Liver (tissue), 3 donors: ENCODE results near the gene CRACR2A.

Source experiments
- ATF3 ChIP-seq: IDR thresholded peaks from 2 replicates; pipeline ENCODE4 v1.6.1; 2016; ENCODE audit warnings: antibody characterized with exemption
- CTCF ChIP-seq: fragments of 150-350 bp; IDR thresholded peaks from 2 replicates; pipeline ENCODE4 v1.5.1; 2017; ENCODE audit warnings: improper control_type of control experiment, low read depth, low read length; ENCODE audit not compliant: missing input control
- GABPA ChIP-seq, 2 donors: IDR thresholded peaks in 1 of 2; conservative IDR thresholded peaks in 1 of 2; 2 replicates each; pipeline ENCODE4 v1.6.1; 2016; ENCODE audit warnings: antibody characterized with exemption in 2 of 2, mild to moderate bottlenecking in 1 of 2, moderate library complexity in 1 of 2
- RAD21 ChIP-seq, 2 donors: IDR thresholded peaks; 2 replicates each; pipeline ENCODE4 v1.6.1; 2016; ENCODE audit warnings: antibody characterized with exemption in 2 of 2, mild to moderate bottlenecking in 2 of 2
- SP1 ChIP-seq: IDR thresholded peaks from 2 replicates; pipeline ENCODE4 v1.6.1; 2018; ENCODE audit warnings: antibody characterized with exemption, mild to moderate bottlenecking
- TAF1 ChIP-seq: conservative IDR thresholded peaks from 2 replicates; pipeline ENCODE4 v1.6.1; 2016; ENCODE audit warnings: antibody characterized with exemption, mild to moderate bottlenecking
- YY1 ChIP-seq: IDR thresholded peaks from 2 replicates; pipeline ENCODE4 v1.6.1; 2016; ENCODE audit warnings: antibody characterized with exemption, mild to moderate bottlenecking
- donor health status: healthy.
- donor health status: healthy.

- no peak for TF ChIP-seq CTCF
- no peak for TF ChIP-seq GABPA (IDR thresholded peaks at IDR 0.05 in 1 of 2, conservative IDR thresholded peaks at IDR 0.05 in 1 of 2)
- TF ChIP-seq SP1, result no peak
- no peak for TF ChIP-seq RAD21 (IDR thresholded peaks at IDR 0.05)
- TF ChIP-seq YY1, result no peak
- no peak for TF ChIP-seq ATF3
- no peak for TF ChIP-seq TAF1
Observed at GRCh38 chr12:3671330-3672112, 81.4 kb downstream of the CRACR2A start.
